NCI-H226 (cell line): ENCODE data around the gene OR2S2.
"Not testable (repeated sequence)": the region's sequence is repeated elsewhere in the genome, so short reads cannot be mapped to it uniquely, and the experiment has no call there.

Source experiments
- DNase-seq: peaks from one replicate; pipeline ENCODE4 v3.0.0-alpha.2; 2015

The OR2S2 gene

DNA sequence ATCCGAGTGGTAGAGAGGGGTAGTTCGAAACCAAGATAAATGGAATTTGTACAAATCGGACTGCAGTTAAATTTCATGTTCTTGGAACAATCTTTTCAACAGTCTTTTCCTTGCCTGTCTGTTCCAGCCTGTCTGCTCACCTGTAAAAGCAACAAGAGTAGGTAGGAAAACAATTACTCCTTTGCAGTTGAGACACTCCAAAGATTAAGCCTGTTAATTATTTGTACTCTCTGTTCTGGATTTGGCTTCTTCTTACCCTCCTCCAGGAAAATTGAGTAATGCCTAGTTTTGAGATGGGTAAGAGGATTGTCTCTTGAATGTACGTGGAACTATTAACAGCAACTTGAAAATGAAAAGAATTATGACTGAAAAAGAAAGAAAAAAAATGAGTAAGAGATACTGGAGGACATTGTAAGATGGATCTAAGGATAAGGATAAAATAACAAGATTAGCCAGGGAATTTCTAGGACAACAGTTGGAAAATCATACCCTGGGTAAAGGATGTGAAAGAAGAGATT is 24.3 kb downstream of the OR2S2 start:
- DNase-seq = no peak

DNA sequence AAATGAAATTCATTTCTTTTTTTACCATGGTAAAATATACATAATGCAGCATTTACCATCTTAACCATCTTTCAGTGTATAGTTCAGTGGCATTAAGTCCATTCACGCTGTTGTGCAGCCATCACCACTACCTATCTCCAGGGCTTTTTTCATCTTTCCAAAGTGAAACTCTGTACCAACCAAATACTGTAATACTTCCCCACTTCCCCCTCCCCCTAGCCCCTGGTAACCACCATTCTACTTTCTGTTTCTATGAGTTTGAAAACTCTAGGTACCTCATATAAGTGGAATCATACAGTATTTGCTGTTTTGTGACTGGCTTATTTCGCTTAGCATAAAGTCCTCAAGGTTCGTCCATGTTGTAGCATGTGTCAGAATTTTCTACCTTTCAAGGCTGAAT is 25.2 kb downstream of the OR2S2 start:
- DNase-seq = no peak

DNA sequence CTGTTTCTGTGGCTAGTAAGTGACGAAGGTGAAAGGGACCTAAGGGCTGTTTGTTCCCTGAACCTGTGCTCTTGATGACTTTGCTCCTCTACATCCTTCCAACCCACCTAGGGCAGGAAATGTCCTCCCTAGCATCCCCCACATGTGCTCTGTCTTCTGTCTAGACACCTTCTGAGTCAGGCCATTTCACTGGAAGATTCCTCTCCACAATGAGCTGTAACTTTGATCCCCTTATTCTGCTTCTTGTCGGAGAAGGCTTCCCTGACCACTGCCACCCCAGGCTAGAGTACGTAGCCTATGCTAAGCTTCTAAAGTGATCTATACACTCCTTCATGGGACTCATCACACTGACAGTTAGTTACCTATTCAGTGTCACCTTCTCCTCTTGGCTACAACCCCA is 27.0 kb downstream of the OR2S2 start:
- DNase-seq = no peak

DNA sequence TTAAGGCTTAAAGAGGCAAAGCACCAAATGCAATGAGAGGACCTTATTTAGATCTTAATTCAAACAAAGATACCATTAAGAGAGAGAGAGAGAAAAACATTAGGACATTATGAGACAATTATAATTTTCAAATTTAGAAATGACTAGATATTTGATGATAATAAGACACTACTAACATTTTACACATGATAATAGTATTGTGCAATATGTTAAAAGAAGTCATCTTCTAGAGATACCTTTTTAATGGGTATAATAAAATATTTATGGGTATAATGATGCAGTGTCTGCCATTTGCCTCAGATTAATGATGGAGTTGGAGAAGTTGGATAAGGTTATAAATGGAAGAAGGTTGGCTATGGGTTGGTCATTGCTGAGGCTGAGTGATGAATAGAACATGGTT is 27.4 kb downstream of the OR2S2 start:
- no peak for DNase-seq

DNA sequence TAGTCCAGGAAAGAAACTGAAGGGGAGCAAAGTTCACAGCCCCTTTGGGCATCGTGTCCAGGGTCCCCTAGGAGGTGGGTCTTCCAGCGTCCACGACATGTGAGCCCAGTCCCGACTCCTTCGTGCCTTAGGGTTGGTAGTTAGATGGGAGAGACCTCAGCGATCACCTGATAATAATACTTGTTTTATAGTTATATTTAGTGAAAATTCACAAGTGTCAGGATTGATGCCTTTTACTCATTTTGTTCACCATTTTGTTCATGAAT is 28.6 kb downstream of the OR2S2 start:
- DNase-seq = no peak

DNA sequence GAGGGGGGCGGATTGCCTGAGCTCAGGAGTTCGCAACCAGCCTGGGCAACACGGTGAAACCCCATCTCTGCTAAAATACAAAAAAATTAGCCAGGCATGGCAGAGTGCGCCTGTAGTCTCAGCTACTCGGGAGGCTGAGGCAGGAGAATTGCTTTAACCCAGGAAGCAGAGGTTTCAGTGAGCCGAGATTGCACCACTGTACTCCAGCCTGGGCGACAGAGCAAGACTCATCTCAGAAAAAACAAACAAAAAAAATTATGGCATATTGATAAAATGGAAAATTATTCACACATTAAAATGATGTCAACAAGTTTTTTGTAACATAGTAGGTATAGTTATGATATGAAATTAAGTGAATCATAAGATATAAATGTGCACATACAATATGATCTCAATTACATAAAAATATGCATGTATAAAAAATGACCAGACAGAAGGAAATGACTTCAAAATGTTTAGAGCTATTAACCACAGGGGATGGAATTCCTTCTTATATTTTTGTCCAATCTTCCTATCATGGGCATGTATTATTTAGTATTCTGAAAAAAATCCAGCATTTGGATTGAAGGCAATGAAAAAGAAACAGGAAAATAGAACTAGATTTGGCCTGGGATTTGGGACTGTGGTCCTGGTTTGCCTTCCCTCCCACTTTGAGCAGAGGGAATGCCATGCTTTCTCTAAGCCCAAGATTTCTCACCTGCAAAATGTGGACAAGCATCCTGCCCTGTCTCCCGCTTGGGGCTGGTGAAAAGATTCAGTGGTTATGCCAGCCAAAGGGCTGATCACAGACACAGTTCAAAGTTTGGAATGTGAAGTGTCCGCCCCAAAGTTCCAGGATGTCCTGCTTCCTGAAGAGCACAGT is 29.1 kb downstream of the OR2S2 start:
- DNase-seq = no peak

DNA sequence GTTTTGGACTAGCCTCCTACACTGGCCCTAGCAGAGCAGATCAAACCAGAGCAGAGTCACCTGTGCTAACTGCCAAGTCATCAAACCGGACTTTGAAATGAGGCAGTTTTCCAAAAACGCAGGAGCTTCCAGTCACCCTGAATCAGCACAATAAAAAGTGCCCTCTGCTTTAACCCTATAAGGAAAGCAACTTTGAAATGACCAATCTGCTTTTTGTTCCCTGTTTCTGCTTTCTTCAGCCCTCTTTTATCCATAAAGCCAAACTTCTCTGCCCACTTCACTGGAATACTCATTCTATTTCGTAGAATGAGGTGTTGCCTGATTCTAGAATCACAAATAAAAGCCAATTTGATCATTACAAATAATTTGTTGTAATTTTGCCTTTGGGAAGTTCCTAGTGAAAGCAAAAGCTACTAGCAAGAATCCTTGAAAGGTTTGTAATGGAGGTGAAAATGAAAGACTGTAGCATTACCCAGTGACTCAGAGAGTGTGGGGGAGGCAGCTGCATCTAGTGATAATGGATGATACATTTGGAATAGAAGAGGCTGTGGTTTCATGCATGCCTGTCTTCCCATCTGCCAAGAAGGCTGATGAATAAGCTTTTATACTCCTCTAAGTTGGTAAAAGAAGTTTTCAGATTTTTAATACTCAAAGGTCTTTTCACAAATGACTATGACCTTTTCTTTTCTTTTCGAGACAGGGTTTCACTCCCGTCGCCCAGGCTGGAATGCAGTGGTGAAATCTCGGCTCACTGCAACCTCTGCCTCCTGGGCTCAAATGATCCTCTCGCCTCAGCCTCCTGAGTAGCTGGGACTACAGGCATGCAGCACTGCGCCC is 33.8 kb downstream of the OR2S2 start:
- DNase-seq = peak; percentile 80

DNA sequence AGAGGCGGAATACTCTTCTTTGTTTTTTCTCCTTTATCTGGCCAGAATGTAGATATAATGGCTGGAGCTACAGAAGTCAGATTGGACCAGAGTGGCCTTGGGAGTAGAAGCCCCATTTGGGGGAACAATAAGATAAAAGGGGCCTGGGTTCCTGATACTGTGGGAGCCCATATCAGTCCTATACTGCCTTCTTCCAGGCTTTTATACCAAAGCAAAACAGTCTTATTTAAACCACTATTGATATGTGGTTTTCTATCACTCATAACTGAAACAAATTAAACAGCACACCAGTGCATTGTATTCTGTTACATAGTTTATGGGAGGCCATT is 34.4 kb downstream of the OR2S2 start:
- no peak for DNase-seq

DNA sequence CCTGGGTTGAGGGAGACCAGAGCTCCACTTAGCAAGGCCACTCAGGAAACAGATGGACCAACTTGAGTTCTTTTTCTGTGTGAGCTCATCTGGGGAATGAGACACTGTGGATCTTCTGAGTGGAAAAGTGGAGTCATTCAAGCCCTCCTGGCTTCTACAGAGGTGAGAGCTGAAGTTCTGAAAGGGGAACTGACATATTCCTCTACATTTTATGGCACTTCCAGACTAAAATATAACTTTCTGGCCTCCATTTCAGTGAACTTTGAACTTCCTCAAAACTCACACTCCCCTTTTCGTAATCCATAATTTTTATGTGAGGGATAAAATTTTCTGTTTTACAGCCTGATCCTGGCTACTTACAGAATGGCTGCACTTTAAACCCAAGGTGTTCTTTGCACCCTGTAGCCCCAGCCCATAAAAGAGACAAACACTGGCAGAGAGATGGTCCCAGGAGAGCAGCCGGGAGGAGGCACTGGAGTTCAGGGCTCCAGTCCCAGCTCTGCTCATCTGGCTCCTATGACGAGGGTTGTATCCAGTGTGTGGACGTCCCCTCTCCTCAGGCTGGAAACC is 37.8 kb downstream of the OR2S2 start:
- no peak for DNase-seq

DNA sequence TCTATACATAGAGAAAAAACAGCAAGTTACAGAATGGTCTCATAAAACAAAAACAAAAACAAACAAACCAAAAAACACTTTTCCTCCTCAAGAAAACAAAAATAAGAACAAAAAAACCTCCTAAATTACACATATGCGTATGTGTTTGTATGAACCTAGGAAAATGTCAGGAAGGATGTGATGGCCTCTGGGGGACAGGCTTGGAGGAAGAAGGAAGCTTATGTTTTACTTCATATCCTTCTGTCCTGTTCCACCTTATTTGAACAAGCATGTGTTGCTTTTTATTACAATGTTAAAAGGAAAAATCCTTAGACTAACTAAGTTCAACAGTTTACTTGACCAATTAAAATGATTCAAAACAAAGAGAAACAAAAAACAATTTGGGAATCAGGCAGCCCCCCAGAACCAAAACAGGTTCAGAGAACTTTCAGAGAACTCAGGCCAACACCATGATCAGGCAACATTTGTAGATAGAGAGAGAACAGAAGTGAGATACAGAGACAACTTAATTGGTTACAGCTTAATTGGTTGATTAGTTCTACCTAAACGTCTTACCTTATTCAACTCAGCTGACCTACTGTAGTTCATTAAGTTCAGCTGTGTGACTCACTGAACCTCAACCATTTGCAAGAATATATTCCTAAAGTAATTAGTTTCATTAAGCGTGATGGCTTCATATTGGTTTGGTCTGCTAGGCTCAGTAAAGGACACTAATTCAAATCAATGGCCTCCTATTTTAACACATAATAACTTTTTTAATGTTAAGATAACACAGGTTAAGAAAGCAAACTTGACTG is 38.5 kb downstream of the OR2S2 start:
- DNase-seq = no peak

DNA sequence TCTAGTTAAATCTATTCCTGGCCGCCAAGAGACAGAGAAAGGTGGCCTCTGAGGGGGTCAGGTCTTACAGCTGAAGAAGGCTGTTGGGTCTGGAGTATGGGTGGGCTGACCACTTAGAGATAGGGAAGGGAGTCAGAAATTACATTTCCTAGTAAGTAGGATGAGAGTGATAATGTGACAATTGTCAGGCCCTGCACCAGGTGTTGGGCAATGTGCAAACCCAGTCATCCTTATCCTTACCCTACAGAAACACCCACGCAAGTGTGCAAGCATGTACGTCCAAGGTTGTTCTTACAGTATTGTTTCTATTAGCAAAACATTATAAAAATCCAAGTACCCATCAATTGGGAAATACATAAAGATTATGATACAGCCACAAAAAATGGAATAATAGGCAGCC is 39.2 kb downstream of the OR2S2 start:
- no peak for DNase-seq

DNA sequence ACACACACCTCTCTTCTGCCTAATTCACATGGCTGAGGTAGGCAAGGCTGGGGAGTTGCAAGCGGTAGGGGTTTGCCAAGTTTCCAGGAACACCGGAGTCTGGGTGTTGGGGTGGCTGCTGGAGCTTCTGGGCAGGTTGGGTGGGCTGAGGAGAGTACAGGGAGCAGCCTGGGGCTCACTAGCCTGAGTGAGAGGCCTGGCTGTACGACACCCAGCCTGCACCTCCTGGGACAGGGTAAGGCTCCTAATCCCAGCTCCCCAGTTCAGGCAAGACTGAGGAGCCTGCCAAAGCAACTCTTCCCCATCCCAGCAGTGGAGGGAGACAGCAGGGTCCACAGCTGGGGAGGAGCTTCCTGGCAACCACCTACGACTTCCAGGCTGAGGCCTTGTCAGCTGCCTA is 40.7 kb downstream of the OR2S2 start:
- DNase-seq = no peak

DNA sequence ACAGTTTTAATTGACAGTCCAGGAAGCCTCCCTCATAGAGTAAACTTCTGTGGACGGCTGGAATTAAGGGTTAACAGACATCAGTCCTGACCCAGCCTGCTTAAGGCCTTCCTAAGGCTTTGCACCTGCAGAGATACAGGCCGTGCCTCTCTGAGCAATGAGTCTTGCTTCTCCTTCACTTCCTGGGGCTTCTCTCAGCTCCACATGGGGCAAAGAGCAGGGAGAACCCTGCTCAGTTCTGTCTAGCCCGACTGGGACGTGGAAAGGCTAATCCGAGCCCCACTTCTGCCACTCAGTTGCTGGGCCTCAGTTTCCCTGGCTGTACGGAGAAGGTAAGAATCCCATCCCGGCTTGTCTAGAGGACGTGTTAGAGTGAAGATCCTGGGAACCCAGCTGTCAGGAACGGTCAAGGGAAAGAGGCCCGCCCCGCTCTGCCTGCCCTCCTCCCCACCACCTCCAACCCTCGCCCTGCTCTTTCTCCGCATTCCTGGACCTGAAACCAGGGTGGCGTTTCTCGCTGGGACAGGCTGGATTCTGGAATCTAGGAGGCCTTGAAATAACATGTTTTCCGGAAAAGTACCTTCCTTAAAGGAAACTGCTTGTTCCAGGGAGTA is 42.2 kb downstream of the OR2S2 start:
- DNase-seq = no peak

DNA sequence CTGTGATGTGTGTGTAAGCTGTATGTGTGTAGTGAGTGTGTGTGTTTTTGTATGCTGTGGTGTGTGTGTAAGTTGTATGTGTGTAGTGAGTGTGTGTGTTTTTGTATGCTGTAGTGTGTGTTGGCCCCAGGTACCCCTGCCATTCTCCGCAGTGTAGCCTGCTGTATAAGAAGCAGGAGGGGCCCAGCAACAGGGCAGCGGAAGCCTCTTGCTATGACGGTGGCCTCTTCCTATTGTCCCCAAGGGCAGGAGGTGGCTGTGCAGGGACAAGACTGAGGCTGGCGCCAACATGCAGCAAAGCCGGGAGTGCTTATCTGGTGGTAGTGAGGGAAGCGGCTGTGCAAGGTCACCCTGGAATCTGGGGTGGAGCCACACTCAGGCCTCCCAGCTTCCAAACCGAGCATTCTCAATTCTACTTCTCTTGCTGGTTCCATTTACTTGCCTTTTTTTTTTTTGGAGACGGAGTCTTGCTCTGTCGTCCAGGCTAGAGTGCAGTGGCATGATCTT is 43.6 kb downstream of the OR2S2 start:
- DNase-seq = no peak

DNA sequence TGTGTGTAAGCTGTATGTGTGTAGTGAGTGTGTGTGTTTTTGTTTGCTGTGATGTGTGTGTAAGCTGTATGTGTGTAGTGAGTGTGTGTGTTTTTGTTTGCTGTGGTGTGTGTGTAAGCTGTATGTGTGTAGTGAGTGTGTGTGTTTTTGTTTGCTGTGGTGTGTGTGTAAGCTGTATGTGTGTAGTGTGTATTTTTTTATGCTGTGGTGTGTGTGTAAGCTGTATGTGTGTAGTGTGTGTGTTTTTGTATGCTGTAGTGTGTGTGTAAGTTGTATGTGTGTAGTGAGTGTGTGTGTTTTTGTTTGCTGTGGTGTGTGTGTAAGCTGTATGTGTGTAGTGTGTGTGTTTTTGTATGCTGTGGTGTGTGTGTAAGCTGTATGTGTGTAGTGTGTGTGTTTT is 44.5 kb downstream of the OR2S2 start:
- not testable (repeated sequence) for DNase-seq

DNA sequence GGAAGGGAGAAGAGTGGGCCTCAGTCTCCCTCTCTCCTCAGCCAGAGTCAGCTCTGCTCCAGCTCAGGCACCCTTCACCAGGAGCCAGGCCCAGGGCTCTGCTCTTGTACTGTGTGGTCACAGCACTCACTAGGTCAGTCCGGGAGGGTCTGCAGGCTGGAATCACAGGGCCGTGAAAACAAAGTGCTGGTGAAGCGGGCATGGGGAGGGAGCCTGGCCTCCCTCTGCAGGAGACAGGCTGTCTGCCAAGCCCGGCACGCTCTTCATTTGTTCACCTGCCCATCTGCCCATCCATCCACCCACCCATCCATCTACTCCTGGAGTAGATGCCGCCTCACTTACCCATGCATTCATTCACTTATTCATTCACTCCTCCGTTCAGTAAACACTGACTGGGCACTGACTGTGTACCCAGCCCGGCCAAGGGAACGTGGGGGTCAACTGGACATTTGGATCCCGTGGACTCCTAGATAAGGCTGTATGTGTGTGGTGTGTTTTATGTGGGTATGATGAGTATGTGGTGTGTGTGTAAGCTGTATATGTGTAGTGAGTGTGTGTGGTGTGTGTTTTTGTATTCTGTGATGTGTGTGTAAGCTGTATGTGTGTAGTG is 45.1 kb downstream of the OR2S2 start:
- DNase-seq = no peak

DNA sequence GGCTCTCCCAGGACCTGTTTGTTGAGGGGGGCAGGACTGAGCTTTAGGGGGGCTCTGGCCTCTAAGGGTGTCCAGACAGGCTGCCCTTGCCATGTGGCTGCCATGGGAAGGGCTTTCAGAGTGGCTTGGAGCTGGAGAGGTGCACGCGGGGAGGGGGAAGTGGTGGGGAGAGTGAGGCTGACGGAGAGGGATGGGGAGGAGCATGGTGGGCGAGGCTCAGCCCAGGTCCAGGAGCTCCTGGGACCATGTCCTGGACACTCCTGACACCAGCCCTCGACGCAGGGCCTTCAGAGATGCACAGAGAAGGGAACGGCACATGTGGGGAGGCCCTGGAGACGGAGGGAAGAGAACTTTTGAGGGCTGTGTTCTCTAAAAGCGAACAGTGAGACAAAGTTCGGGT is 46.3 kb downstream of the OR2S2 start:
- no peak for DNase-seq

DNA sequence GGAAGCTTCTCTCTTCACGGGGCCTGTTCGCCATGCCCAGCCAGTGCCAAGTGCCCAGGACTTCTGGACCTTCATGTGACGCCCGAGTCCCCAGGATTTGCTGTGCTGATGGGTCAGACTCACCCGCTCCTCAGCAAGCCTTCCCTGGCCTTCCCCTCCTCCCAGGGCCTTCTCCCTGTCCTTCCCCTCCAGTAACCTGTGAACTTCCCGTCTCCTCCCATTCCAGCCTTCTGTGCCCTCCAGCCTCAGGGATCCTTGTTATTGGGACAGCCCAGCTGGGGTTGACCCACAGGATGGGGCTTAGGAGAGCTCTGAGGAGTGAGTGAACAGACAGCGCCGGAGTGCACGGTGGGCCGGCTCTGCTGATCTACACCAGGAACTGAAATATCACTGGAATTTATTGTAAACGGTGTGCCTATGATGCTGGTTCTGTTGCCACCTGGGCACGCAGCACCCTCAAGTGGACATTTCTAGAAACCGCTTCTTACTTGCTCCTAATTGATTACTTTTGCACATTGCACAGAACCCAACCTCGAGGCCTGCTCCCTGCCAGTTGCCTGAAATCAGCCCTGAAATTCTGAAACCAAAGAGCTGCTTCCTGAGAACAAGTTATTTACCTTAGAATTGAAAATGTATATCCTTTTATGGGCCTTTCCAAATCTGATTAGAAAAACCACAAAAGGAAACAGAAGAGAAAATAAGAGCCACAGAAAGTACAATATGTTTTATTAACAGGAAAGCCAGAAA is 47.2 kb downstream of the OR2S2 start:
- DNase-seq = peak; percentile 8

DNA sequence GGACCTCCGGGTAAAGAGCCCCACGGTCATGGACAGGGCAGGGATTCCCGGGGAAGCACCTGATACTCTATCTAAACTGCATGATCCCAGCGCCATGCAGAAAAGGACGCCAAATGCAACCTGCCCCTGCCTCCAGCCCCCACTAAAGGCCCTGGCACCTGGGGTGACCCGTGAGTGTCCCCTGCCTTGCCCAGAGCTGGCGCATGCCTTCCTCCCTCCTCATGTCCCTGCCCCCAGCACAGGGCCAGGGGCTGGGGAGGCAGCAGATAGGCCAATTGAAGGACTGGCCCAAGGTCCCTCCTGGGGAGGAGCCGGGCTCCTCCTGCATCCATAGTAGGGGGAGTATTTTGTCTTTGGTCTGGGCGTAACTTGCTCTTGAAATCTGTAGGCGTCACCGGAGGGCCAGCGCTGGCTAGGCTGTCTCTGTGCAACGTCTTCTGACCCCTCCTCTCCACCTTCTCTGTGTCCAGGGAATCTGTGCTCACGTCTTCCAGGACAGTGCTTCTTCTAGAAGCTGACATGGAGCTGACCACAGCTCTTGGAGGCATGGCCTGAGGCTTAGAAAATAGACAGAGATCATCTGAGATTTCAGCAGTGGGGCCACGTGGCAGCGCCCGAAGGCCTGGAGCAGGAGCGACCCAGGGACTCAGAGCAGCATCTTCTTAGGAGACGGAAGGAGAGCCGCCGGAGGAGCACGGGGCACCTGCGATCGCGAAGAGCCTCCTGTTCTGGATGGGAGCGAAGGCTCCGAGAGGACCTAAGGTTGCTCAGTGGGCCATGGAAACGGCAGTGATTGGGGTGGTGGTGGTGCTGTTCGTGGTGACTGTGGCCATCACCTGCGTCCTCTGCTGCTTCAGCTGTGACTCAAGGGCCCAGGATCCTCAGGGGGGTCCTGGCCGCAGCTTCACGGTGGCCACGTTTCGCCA is 48.0 kb downstream of the OR2S2 start:
- no peak for DNase-seq

DNA sequence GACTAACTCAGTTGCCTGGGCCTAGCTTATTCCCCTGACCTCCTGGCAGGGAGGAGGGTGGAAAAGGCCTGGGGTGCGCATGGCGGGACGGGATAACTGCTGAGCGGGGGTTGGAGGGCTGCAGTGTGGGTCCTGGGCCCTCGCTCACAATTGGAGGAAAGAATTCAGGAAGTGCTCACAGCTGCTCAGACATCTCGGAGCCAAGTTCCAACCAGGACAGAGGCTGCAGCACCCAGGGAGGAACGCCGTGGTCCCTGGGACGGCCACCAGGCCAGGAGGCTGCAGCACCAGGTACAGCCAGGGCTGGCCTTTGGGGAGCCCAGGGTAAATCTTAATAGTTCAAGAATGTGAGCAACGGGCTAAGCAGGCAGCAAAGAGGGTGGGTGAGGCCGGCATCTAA is 48.7 kb downstream of the OR2S2 start, which contains the start of gene SPAAR:
TSS of gene SPAAR (plus strand) at position 217 of the 400 bp plus-strand sequence. CDS start 974 bp downstream, outside the sequence.
- DNase-seq = no peak
